Muscle layer of duodenum (tissue), 2 donors: ENCODE results near the gene RUBCN.

Experiments
- H3K27ac ChIP-seq: one replicate; pipeline ENCODE4 v1.7.0; 2013; ENCODE audit warnings: mild to moderate bottlenecking, low read length
- H3K27me3 ChIP-seq: one replicate; pipeline ENCODE4 v1.7.0; 2013; ENCODE audit warnings: low read depth, mild to moderate bottlenecking, control low read depth, low read length
- H3K36me3 ChIP-seq, 2 donors: one replicate each; pipeline ENCODE4 v1.7.0; 2013; ENCODE audit warnings: low read length in 2 of 2, control low read depth in 1 of 2, mild to moderate bottlenecking in 1 of 2; ENCODE audit not compliant: insufficient read depth in 2 of 2, control insufficient read depth in 1 of 2
- H3K4me1 ChIP-seq, 2 donors: one replicate each; pipeline ENCODE4 v1.7.0; 2013; ENCODE audit warnings: low read length in 2 of 2, mild to moderate bottlenecking in 2 of 2, control low read depth in 1 of 2, moderate library complexity in 1 of 2; ENCODE audit not compliant: insufficient read depth in 2 of 2, control insufficient read depth in 1 of 2
- H3K4me3 ChIP-seq, 2 donors: one replicate each; pipeline ENCODE4 v1.7.0; 2013; ENCODE audit warnings: low read length in 2 of 2, low read depth in 1 of 2, mild to moderate bottlenecking in 1 of 2
- H3K9me3 ChIP-seq, 2 donors: one replicate each; pipeline ENCODE4 v1.7.0; 2013; ENCODE audit warnings: low read length in 2 of 2, control low read depth in 1 of 2, mild to moderate bottlenecking in 1 of 2; ENCODE audit not compliant: control insufficient read depth in 1 of 2
- donor health status: healthy.

Gene RUBCN

GRCh38 chr3:197749601-197750395 is 13.1 kb upstream of the RUBCN start, which contains the start of gene FYTTD1:
FYTTD1 (plus strand) TSS chr3:197749883; CDS start chr3:197749972, 89 bp downstream.
- Histone ChIP-seq H3K27me3 (no peaks in the 10 kb centered on the region), H3K36me3 (peaks cover 0 to 3% of the 10 kb centered on the region in 2 donors), H3K4me1 (peaks cover 3 to 14% of the 10 kb centered on the region in 2 donors), H3K9me3 (no peaks in the 10 kb centered on the region), H3K27ac (peak within 1 kb of the TSS; percentile 95), H3K4me3 (peak within 1 kb of the TSS; percentile 84 to 90)

- Histone ChIP-seq H3K9me3 (no peaks in the 10 kb centered on the region), H3K27me3 (no peaks in the 10 kb centered on the region), H3K4me3 (peak overlapping the region; percentile 84 to 90), H3K36me3 (peaks cover 0 to 3% of the 10 kb centered on the region in 2 donors), H3K4me1 (peaks cover 3 to 14% of the 10 kb centered on the region in 2 donors), H3K27ac (peak overlapping the region; percentile 87)
Observed at GRCh38 chr3:197749315-197749600, 12.6 kb upstream of the RUBCN start.

GRCh38 chr3:197748597-197749314 is 12.1 kb upstream of the RUBCN start:
- Histone ChIP-seq H3K27ac (peak overlapping the region; percentile 87), H3K9me3 (no peaks in the 10 kb centered on the region), H3K4me3 (peak overlapping the region; percentile 84 to 90), H3K27me3 (no peaks in the 10 kb centered on the region), H3K4me1 (peaks cover 3 to 14% of the 10 kb centered on the region in 2 donors), H3K36me3 (peaks cover 0 to 3% of the 10 kb centered on the region in 2 donors)

GRCh38 chr3:197746801-197747237 is 10.1 kb upstream of the RUBCN start:
- Histone ChIP-seq H3K4me3 (no peak overlapping the region), H3K36me3 (peaks cover 0 to 3% of the 10 kb centered on the region in 2 donors), H3K9me3 (no peaks in the 10 kb centered on the region), H3K4me1 (peaks cover 0 to 8% of the 10 kb centered on the region in 2 donors), H3K27ac (no peak overlapping the region), H3K27me3 (no peaks in the 10 kb centered on the region)

DNA sequence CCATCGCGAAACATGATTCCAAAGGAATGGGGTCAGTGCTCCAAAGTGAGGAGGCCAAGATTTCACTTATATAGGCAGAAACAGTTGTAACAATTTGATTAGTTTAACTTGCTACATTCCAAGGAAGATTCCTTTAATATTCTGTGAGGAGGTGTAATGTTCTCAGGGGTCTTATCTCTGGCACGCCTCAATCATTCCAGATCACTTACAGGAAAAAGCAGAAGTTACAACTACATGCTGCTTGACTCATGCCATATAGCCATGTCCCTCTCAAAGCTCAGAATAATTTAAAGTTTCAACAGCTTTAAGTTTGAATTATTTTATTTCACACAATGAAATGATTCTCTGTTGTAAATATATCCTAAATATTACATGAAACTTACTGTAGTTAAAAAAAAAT is 9.5 kb upstream of the RUBCN start:
- Histone ChIP-seq H3K27me3 (no peaks in the 10 kb centered on the region), H3K4me3 (no peak overlapping the region), H3K4me1 (peaks cover 0 to 8% of the 10 kb centered on the region in 2 donors), H3K27ac (no peak overlapping the region), H3K9me3 (no peaks in the 10 kb centered on the region), H3K36me3 (peaks cover 0 to 3% of the 10 kb centered on the region in 2 donors)

- H3K27me3 ChIP-seq = no peaks in the 10 kb centered on the region
- no peak overlapping the region for H3K4me3 ChIP-seq
Observed at GRCh38 chr3:197742787-197743186, 6.1 kb upstream of the RUBCN start.

DNA sequence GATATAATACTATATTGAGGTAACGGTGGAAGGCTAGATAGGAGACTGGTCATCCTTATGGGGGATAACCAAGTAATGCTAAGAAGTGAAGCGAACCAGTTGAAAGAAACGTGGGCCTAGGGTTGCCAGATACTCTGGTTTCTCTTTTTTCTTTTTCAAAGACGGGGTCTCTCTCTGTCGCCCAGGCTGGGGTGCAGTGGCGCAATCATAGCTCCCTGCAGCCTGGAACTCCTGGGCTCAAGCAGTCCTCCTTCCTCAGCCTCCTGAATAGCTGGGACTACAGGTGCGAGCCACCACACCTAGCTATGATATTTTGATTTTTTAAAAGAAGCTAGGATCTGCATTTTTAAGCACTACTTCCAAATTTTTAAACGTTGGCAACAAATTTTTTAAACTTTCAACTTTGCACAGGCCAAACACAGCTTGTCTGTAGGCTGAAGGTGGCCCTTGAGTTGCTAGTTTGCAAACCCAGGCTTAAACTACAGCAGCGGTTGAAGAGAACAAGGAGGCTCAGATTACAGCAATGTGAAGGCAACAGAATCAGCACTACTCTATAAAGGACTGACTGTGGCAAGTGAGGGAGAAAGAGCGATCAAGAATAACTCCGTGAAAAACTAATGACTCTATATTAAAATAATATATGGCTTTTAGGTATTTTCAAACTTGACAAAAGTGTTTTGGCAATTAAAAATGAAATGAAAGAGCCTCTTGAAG is 1.2 kb upstream of the RUBCN start:
- Histone ChIP-seq H3K9me3 (no peaks in the 10 kb centered on the region), H3K36me3 (no peaks in the 10 kb centered on the region), H3K27me3 (no peaks in the 10 kb centered on the region), H3K4me3 (peak overlapping the region; percentile 90 to 93), H3K27ac (peak overlapping the region; percentile 77), H3K4me1 (peaks cover 5 to 17% of the 10 kb centered on the region in 2 donors)

More at GRCh38 chr3:197742787-197743186, 6.1 kb upstream of the RUBCN start:
- no peaks in the 10 kb centered on the region for H3K9me3 ChIP-seq
- H3K36me3 ChIP-seq = no peaks in the 10 kb centered on the region
- no peak overlapping the region for H3K27ac ChIP-seq
- H3K4me1 ChIP-seq = peaks cover 0 to 2% of the 10 kb centered on the region in 2 donors

- Histone ChIP-seq H3K9me3 (no peaks in the 10 kb centered on the region), H3K27ac (peak overlapping the region; percentile 77), H3K4me3 (peak overlapping the region; percentile 90 to 93), H3K27me3 (no peaks in the 10 kb centered on the region), H3K4me1 (peaks cover 5 to 17% of the 10 kb centered on the region in 2 donors), H3K36me3 (no peaks in the 10 kb centered on the region)
Observed at GRCh38 chr3:197737319-197737649, 580 bp upstream of the RUBCN start.

GRCh38 chr3:197736010-197736490 is 654 bp downstream of the RUBCN start:
- H3K9me3 ChIP-seq = no peaks in the 10 kb centered on the region
- peaks cover 5 to 20% of the 10 kb centered on the region in 2 donors for H3K4me1 ChIP-seq
- H3K4me3 ChIP-seq = peak overlapping the region; percentile 83 to 90
- peak overlapping the region; percentile 65 for H3K27ac ChIP-seq
- H3K27me3 ChIP-seq = no peaks in the 10 kb centered on the region
- no peaks in the 10 kb centered on the region for H3K36me3 ChIP-seq

GRCh38 chr3:197734667-197735318 is 1.9 kb downstream of the RUBCN start:
- H3K36me3 ChIP-seq = no peaks in the 10 kb centered on the region
- H3K9me3 ChIP-seq = no peaks in the 10 kb centered on the region
- H3K4me3 ChIP-seq = no peak overlapping the region
- peaks cover 5 to 20% of the 10 kb centered on the region in 2 donors for H3K4me1 ChIP-seq
- no peak overlapping the region for H3K27ac ChIP-seq
- no peaks in the 10 kb centered on the region for H3K27me3 ChIP-seq
